Ascending aorta (tissue), 2 donors: ENCODE data around the gene MNAT1. TPM values are rescaled to one million over a fixed set of nuclear protein-coding genes. Genes with fewer than 3 reads are reported as not detected.
"Not testable (repeated sequence)": the region's sequence is repeated elsewhere in the genome, so short reads cannot be mapped to it uniquely, and the experiment has no call there.

Source experiments
- DNase-seq, 2 donors: peaks; one replicate each; pipeline ENCODE4 v3.0.0-alpha.2; 2019; ENCODE audit warnings: low spot score in 2 of 2
- H3K27ac ChIP-seq, 2 donors: fragments of 200-600 bp; sonication (generic); one replicate each; pipeline ENCODE4 v1.5.1; 2016 to 2017; ENCODE audit warnings: mild to moderate bottlenecking in 1 of 2
- H3K27me3 ChIP-seq: fragments of 200-600 bp; sonication (generic); one replicate; pipeline ENCODE4 v1.5.1; 2017
- H3K36me3 ChIP-seq, 2 donors: fragments of 200-600 bp; sonication (generic); one replicate each; pipeline ENCODE4 v1.5.1; 2016
- H3K4me1 ChIP-seq, 2 donors: fragments of 200-600 bp; sonication (generic); one replicate each; pipeline ENCODE4 v1.5.1; 2016 to 2017; ENCODE audit warnings: mild to moderate bottlenecking in 1 of 2
- H3K4me3 ChIP-seq, 2 donors: fragments of 200-600 bp; sonication (generic); one replicate each; pipeline ENCODE4 v1.5.1; 2016 to 2017; ENCODE audit warnings: mild to moderate bottlenecking in 1 of 2
- H3K9me3 ChIP-seq, 2 donors: fragments of 200-600 bp; sonication (generic); one replicate each; pipeline ENCODE4 v1.5.1; 2016
- CTCF ChIP-seq, 3 experiments: fragments of 200-600 bp in 2 of 3; fragments of 450-650 bp in 1 of 3; sonication (generic) in 2 of 3; IDR thresholded peaks; one replicate each; pipeline ENCODE4 v1.5.1; 2016 to 2019; ENCODE audit warnings: antibody characterized with exemption in 3 of 3, mild to moderate bottlenecking in 1 of 3, moderate library complexity in 1 of 3
- intact Hi-C: fragments of 100-400 bp; cut with DNase I; formaldehyde crosslinking; loops from one replicate; pipeline ENCODE4 v1.15.1; 2023
- total RNA-seq: library from RNA; depleted of rRNA; stranded (reverse); fragments of >200 nt; gene quantifications from one replicate; pipeline ENCODE4 v1.1.0, GENCODE V29; 2016

MNAT1 gene
- total RNA-seq, 1 donor from 2014 or later = 37.5 TPM

GRCh38 chr14:60777856-60778578 is 43.5 kb downstream of the MNAT1 start:
- no peak for DNase-seq
- Histone ChIP-seq H3K36me3 (no peaks in the 10 kb centered on the region), H3K27ac (peak overlapping the region; percentile 27 to 39), H3K4me1 (peaks cover 0 to 4% of the 10 kb centered on the region in 2 donors), H3K9me3 (no peaks in the 10 kb centered on the region), H3K27me3 (no peaks in the 10 kb centered on the region), H3K4me3 (no peak overlapping the region)
- intact Hi-C loops = loop anchor here (5.0 kb wide), 1 partner anchor 56 kb away; the partner anchor contains the start of gene SIX4
- no peak for TF ChIP-seq CTCF (IDR thresholded peaks at IDR 0.05)

- H3K27me3 ChIP-seq, H3K9me3 ChIP-seq, DNase-seq, H3K4me1 ChIP-seq, H3K4me3 ChIP-seq, H3K36me3 ChIP-seq, H3K27ac ChIP-seq: not testable (repeated sequence)
- intact Hi-C loops = loop anchor here (5.0 kb wide), 1 partner anchor 58 kb away; the partner anchor contains the start of gene SIX4
These were observed 45.4 kb downstream of the MNAT1 start for GRCh38 chr14:60779745-60780514.

- H3K4me1 ChIP-seq, H3K27me3 ChIP-seq, H3K27ac ChIP-seq, H3K9me3 ChIP-seq, DNase-seq, intact Hi-C loops, H3K36me3 ChIP-seq, H3K4me3 ChIP-seq: not testable (repeated sequence)
These were observed 46.0 kb downstream of the MNAT1 start for GRCh38 chr14:60780558-60780957.

- Histone ChIP-seq H3K9me3 (no peaks in the 10 kb centered on the region), H3K27me3 (no peaks in the 10 kb centered on the region), H3K36me3 (peaks cover 0 to 12% of the 10 kb centered on the region in 2 donors), H3K4me3 (no peak overlapping the region), H3K4me1 (no peaks in the 10 kb centered on the region), H3K27ac (no peak overlapping the region)
- intact Hi-C loops = no loop called here
- DNase-seq = no peak
- TF ChIP-seq CTCF (IDR thresholded peaks at IDR 0.05) = no peak
These were observed 52.3 kb downstream of the MNAT1 start for GRCh38 chr14:60786905-60787304.

GRCh38 chr14:60789656-60790055 is 55.1 kb downstream of the MNAT1 start:
- TF ChIP-seq CTCF (IDR thresholded peaks at IDR 0.05) = no peak
- Histone ChIP-seq H3K27ac (no peak overlapping the region), H3K4me3 (no peak overlapping the region), H3K4me1 (no peaks in the 10 kb centered on the region), H3K36me3 (peaks cover 0 to 12% of the 10 kb centered on the region in 2 donors), H3K9me3 (no peaks in the 10 kb centered on the region), H3K27me3 (no peaks in the 10 kb centered on the region)
- intact Hi-C loops = no loop called here
- no peak for DNase-seq

- DNase-seq = no peak
- Histone ChIP-seq H3K4me3 (no peak overlapping the region), H3K9me3 (no peaks in the 10 kb centered on the region), H3K36me3 (peaks cover 0 to 12% of the 10 kb centered on the region in 2 donors), H3K27me3 (no peaks in the 10 kb centered on the region), H3K4me1 (no peaks in the 10 kb centered on the region), H3K27ac (no peak overlapping the region)
- no peak for TF ChIP-seq CTCF (IDR thresholded peaks at IDR 0.05)
- intact Hi-C loops = no loop called here
These were observed 56.3 kb downstream of the MNAT1 start for GRCh38 chr14:60790850-60791249.
